K562 (cell line): ENCODE measurements around the gene CDH3. TPM values are rescaled to one million over a fixed set of nuclear protein-coding genes. Genes with fewer than 3 reads are reported as not detected.

ENCODE experiments used
- ATAC-seq: fragments of 200-7000 bp; cut with Tn5 transposase; 3 replicates; pipeline ENCODE4 v1.9.1; 2020; ENCODE audit warnings: moderate library complexity
- BruUV-seq: library from RNA; stranded (reverse); fragments of 400-500 nt; replicated peaks from 2 replicates; lab custom pipeline; 2021; lab: Mats Ljungman, UMichigan
- CTCF ChIA-PET: fragments of 300-600 bp; formaldehyde crosslinking; extraction: SDS; loops from one replicate; lab custom pipeline; 2021; ENCODE audit warnings: low intra/inter-chr PET ratio; lab: Yijun Ruan, JAX
- POLR2A ChIA-PET: fragments of 300-600, 350-650 bp; sonication (Branson Sonifier 250); formaldehyde crosslinking; extraction: SDS; loops from one replicate; lab custom pipeline; 2021; ENCODE audit warnings: antibody characterized with exemption, inconsistent platforms; lab: Yijun Ruan, JAX
- DNase-seq, 4 experiments: peaks; one replicate each; pipeline versions ENCODE4 v3.0.0 to v3.0.0-alpha.2; 2011 to 2018; ENCODE audit warnings: low spot score in 3 of 4, mixed read lengths in 3 of 4; ENCODE audit errors: extremely low read depth in 1 of 4
- FAIRE-seq: peaks from 2 replicates; lab custom pipeline; 2011; peaks lifted over from hg19 to GRCh38; lab: Jason Lieb, UNC
- H2AFZ ChIP-seq: 2 replicates; pipeline ENCODE4 v1.6.0; 2011; ENCODE audit warnings: low read depth, low read length, control low read depth, inconsistent platforms
- H3K27ac ChIP-seq: fragments of 200-600 bp; 3 replicates; pipeline ENCODE4 v1.8.0; 2011; ENCODE audit warnings: low read depth, mild to moderate bottlenecking, control low read depth, inconsistent platforms, low read length, moderate library complexity, mixed read lengths; ENCODE audit errors: extremely low read depth
- H3K27me3 ChIP-seq, 2 experiments: fragments of 300-600 bp in 1 of 2; 2 replicates in 1 of 2; 3 replicates in 1 of 2; pipeline versions ENCODE4 v1.6.0 to v1.8.0; 2011; ENCODE audit warnings: inconsistent platforms in 2 of 2, low read length in 2 of 2, mild to moderate bottlenecking in 1 of 2, mixed read lengths in 1 of 2, moderate library complexity in 1 of 2; ENCODE audit not compliant: control insufficient read depth in 2 of 2, insufficient read depth in 2 of 2
- H3K36me3 ChIP-seq: fragments of 300-600 bp; 3 replicates; pipeline ENCODE4 v1.8.0; 2011; ENCODE audit warnings: mild to moderate bottlenecking, low read length, inconsistent platforms; ENCODE audit not compliant: control insufficient read depth, insufficient read depth
- H3K4me1 ChIP-seq, 2 experiments: fragments of 200-600 bp in 1 of 2; replicated peaks in 1 of 2; 2 replicates in 1 of 2; 3 replicates in 1 of 2; pipeline versions ENCODE4 v1.5.1 to v1.8.0; 2011; ENCODE audit warnings: inconsistent platforms in 2 of 2, low read length in 2 of 2, mild to moderate bottlenecking in 1 of 2, mixed read lengths in 1 of 2, moderate library complexity in 1 of 2; ENCODE audit not compliant: control insufficient read depth in 2 of 2, insufficient read depth in 2 of 2
- H3K4me2 ChIP-seq: 2 replicates; pipeline ENCODE4 v1.6.1; 2011; ENCODE audit warnings: low read length, control low read depth, inconsistent platforms, mixed read lengths; ENCODE audit not compliant: insufficient read depth
- H3K4me3 ChIP-seq: fragments of 200-600 bp; sonication (generic), shearing (Covaris generic); 2 replicates; pipeline ENCODE4 v1.5.1; 2016; ENCODE audit warnings: control low read depth, inconsistent platforms
- H3K79me2 ChIP-seq: fragments of 200-600 bp; 3 replicates; pipeline ENCODE4 v1.8.0; 2011; ENCODE audit warnings: low read length, inconsistent platforms; ENCODE audit not compliant: control insufficient read depth, insufficient read depth
- H3K9ac ChIP-seq, 2 experiments: 2 replicates each; pipeline versions ENCODE4 v1.6.0 to v1.6.1; 2011; ENCODE audit warnings: low read depth in 2 of 2, low read length in 2 of 2, control low read depth in 1 of 2, inconsistent platforms in 1 of 2, mild to moderate bottlenecking in 1 of 2, mixed read lengths in 1 of 2; ENCODE audit not compliant: insufficient read depth in 1 of 2
- H3K9me1 ChIP-seq: one replicate; pipeline ENCODE4 v1.6.0; 2011; ENCODE audit warnings: inconsistent platforms, mild to moderate bottlenecking, low read length, moderate library complexity; ENCODE audit not compliant: control insufficient read depth, insufficient read depth
- H3K9me3 ChIP-seq: replicated peaks from 2 replicates; pipeline ENCODE4 v1.5.1; 2011; ENCODE audit warnings: low read depth, low read length, inconsistent platforms; ENCODE audit not compliant: control insufficient read depth, insufficient read depth
- H4K20me1 ChIP-seq: replicated peaks from 2 replicates; pipeline ENCODE4 v1.6.1; 2011; ENCODE audit warnings: low read length, inconsistent platforms, mixed read lengths; ENCODE audit not compliant: control insufficient read depth, insufficient read depth
- MXI1 ChIP-seq: IDR thresholded peaks from 2 replicates; pipeline ENCODE4 v1.6.1; 2011; ENCODE audit warnings: low read depth, mild to moderate bottlenecking, improper control_type of control experiment, low read length
- PRDM10 ChIP-seq: fragments of 450-650 bp; IDR thresholded peaks from 2 replicates; pipeline ENCODE4 v1.6.1; 2018; ENCODE audit not compliant: partially characterized antibody
- WGBS: fragments of 100-300 bp; shearing (Covaris generic); methylation state at CpG from one replicate; pipeline ENCODE4 v1.1.6; 2016; ENCODE audit warnings: low coverage, mixed read lengths; ENCODE audit not compliant: insufficient coverage; ENCODE audit errors: missing lambda C conversion rate; 5-methylcytosine and 5-hydroxymethylcytosine counted together
- in situ Hi-C: fragments of 300-500 bp; cut with MboI; formaldehyde crosslinking; loops from 4 replicates; pipeline ENCODE4 v1.15.0; 2018; ENCODE audit warnings: inconsistent platforms, mixed read lengths
- intact Hi-C: fragments of 100-400 bp; cut with micrococcal nuclease; formaldehyde crosslinking; loops from 2 replicates; pipeline ENCODE4 v1.14.2; 2022
- polyA plus RNA-seq, 8 experiments: library from polyadenylated mRNA; depleted of rRNA in 4 of 8; stranded (reverse) in 5 of 8; unstranded in 3 of 8; fragments of >200 nt; fragmentation: Nextera tagmentation in 2 of 8; fragmentation: Illumina TruSeq in 1 of 8; extraction: Ambion mirVana in 2 of 8; extraction: Trizol in 1 of 8; gene quantifications; 2 replicates each; pipeline versions ENCODE4 v1.2.1 to v1.2.3, GENCODE V29; 2011 to 2014; ENCODE audit warnings: inconsistent platforms in 1 of 8, missing spikeins in 1 of 8
- total RNA-seq, 7 experiments: library from RNA; depleted of rRNA in 6 of 7; stranded (reverse); fragments of >200 nt in 6 of 7; fragmentation: Illumina TruSeq in 2 of 7; extraction: Trizol in 2 of 7; gene quantifications; 2 replicates each; pipeline versions ENCODE4 v1.2.1 to v1.2.3, GENCODE V29; 2011 to 2021; ENCODE audit warnings: low replicate concordance in 1 of 7

The CDH3 gene
- total and polyA plus RNA-seq, 9 of the 15 experiments (the other 6 are each of a cell fraction or from before 2014, with no cell fraction given): 0.06 to 0.09 TPM; not detected in 7

GRCh38 chr16:68737730-68738629, 92.9 kb downstream of the CDH3 start:
- no peaks in the 10 kb centered on the region for H3K27me3 ChIP-seq
- no peaks in the 10 kb centered on the region for H3K79me2 ChIP-seq
- FAIRE-seq (no peak), ATAC-seq (no peak), DNase-seq (no peak)
- ChIA-PET CTCF (no interaction called here), POLR2A (no interaction called here)
- no peak overlapping the region for H3K4me2 ChIP-seq
- no peaks in the 10 kb centered on the region for H4K20me1 ChIP-seq
- WGBS: 81% methylated on average over 20 of the region's 58 CpGs
- BruUV-seq: no TSS peak
- TF ChIP-seq MXI1 (no peak), PRDM10 (peak; percentile 39)
- no peaks in the 10 kb centered on the region for H3K9me1 ChIP-seq
- H3K27ac ChIP-seq: no peak overlapping the region
- peak overlapping the region in 1 of 2 experiments; percentile 16; a peak in 1 of 4 replicates for H3K9ac ChIP-seq
- H3K9me3 ChIP-seq: no peaks in the 10 kb centered on the region
- no peaks in the 10 kb centered on the region for H3K36me3 ChIP-seq
- intact Hi-C loops (no loop called here), in situ Hi-C loops (no loop called here)
- H2AFZ ChIP-seq: no peak overlapping the region
- peaks cover 33 to 37% of the 10 kb centered on the region in 2 experiments for H3K4me1 ChIP-seq
- H3K4me3 ChIP-seq: no peak overlapping the region
